Activated CD4-positive, alpha-beta T cell treated with anti-CD3 and anti-CD28 coated beads, Interleukin-2, amount 10 ng/mL, durations not matched to agents 24 days and 14 days (primary cell): Measurements from ENCODE around the gene MIAT. TPM values are rescaled to one million over a fixed set of nuclear protein-coding genes. Genes with fewer than 3 reads are reported as not detected.
"Not testable (repeated sequence)": the region's sequence is repeated elsewhere in the genome, so short reads cannot be mapped to it uniquely, and the experiment has no call there.

Source experiments
- DNase-seq: peaks from one replicate; pipeline ENCODE4 v3.0.0; 2022
- H3K27ac Mint-ChIP-seq: one replicate; pipeline ENCODE4 v1.8.0; 2022; ENCODE audit warnings: mild to moderate bottlenecking, mixed read lengths
- H3K27me3 Mint-ChIP-seq: one replicate; pipeline ENCODE4 v1.8.0; 2022; ENCODE audit warnings: mixed read lengths
- H3K36me3 Mint-ChIP-seq: one replicate; pipeline ENCODE4 v1.8.0; 2022; ENCODE audit warnings: low read depth, mild to moderate bottlenecking, mixed read lengths
- H3K4me1 Mint-ChIP-seq: one replicate; pipeline ENCODE4 v1.8.0; 2021; ENCODE audit warnings: mixed read lengths
- H3K4me3 Mint-ChIP-seq: one replicate; pipeline ENCODE4 v1.8.0; 2022; ENCODE audit warnings: mild to moderate bottlenecking, moderate library complexity, mixed read lengths
- H3K9me3 Mint-ChIP-seq: one replicate; pipeline ENCODE4 v1.8.0; 2021; ENCODE audit warnings: mixed read lengths
- intact Hi-C: fragments of 100-400 bp; cut with micrococcal nuclease; formaldehyde crosslinking; loops from one replicate; pipeline ENCODE4 v1.15.1; 2023
- total RNA-seq: library from RNA; stranded (reverse); gene quantifications from 2 replicates; pipeline ENCODE4 v1.2.3, GENCODE V29; 2022

MIAT gene
- total RNA-seq: 38.4 and 42.3 TPM in 2 replicates

DNA sequence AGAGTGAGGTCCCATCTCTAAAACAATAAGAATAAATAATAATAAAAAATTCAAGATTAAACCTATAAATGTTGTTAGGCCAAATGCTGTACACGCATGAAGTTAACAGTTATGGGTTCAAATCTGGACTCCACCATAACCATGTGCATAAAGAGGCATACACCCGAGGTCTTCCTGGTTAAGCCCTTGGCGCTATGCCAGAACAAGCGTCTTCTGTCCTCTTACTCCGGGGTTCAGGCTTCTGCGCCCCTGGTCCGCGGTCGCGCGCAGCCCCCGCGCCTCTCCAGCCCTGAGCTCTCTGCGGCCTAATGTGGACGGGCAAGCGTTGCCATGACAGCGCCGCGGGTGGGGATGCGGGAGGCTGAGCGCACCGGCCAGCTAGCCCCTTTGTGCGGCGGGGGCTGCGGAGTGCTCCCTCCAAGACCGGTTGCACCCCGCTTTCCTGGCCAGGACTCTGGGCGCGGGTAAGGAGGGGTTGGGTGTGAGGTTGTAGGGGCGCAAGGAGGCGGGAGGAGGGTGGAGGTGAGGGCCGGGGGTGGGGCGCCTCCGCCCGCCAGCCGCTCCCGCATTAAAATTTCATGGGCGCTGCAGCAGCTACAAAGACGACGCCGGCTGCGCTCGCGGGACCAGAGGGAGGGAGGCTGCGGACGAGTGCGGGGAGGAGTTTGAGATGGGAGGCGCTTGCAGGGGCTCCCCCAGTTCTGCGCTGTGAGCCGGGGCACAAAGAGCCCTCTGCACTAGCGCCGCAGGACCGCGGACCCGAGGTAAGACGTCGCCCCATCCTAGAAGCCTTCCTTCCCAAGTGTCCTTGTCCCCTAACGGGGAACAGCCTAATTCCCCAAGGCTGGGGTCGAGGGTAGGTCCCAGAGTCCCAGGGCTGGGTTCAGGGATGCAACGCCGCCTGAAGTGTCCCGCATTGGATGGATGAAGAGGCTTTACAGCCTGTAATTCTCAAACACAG, at the start of gene MIAT:
Gene MIAT (plus strand): TSS at position 698 of the 961 bp plus-strand sequence.
- no peaks in the 10 kb centered on the region for H3K9me3 Mint-ChIP-seq
- peaks cover 7% of the 10 kb centered on the region for H3K36me3 Mint-ChIP-seq
- H3K4me1 Mint-ChIP-seq: peaks cover 28% of the 10 kb centered on the region
- peak within 1 kb of the TSS; percentile 94 for H3K4me3 Mint-ChIP-seq
- peak; percentile 94 for DNase-seq
- peaks cover 6% of the 10 kb centered on the region for H3K27me3 Mint-ChIP-seq
- peak within 1 kb of the TSS; percentile 95 for H3K27ac Mint-ChIP-seq
- intact Hi-C loops: loop anchor here (1.0 kb wide), 1 partner anchor 9 kb away; no protein-coding TSS in a partner anchor

DNA sequence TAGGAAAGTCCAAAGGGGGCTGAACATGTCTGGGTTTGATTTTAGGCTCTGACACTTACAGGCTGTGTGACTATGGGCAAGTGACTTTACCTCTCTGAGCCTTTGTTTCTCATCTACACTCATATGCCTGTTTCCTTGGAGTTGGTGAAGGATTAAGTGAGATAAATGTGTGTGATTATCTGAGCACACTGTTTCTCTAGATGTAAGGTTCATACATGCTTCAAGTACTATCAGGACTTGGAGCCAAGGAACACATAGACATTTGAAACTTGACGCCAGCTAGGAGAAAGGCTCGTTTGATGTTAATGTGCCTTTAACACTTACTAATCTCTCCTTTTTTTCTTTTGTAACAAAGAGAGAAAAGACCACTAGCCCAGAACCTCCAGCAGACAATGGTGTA, 49.3 kb upstream of the MIAT start:
- H3K4me1 Mint-ChIP-seq: peaks cover 28% of the 10 kb centered on the region
- peaks cover 15% of the 10 kb centered on the region for H3K27me3 Mint-ChIP-seq
- no peak overlapping the region for H3K4me3 Mint-ChIP-seq
- no peak for DNase-seq
- no peaks in the 10 kb centered on the region for H3K36me3 Mint-ChIP-seq
- H3K9me3 Mint-ChIP-seq: peaks cover 6% of the 10 kb centered on the region
- no peak overlapping the region for H3K27ac Mint-ChIP-seq
- intact Hi-C loops: no loop called here

DNA sequence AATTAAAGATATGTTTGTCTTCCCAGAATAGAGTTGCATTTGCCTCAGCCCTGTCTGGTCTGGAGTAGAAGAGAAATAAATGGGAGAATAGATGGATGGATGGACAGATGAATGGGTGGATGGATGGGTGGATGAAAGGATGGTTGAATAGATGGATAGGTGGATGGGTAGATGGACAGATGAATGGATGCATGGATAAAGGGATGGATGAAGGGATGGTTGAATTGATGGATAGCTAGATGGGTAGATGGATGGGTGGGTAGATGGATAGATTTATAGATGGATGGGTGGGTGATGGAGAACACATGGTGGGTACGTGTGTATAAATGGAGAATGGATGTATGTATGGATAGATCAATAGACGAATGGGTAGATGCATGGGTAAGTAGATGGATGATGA, 48.1 kb upstream of the MIAT start:
- Mint-ChIP-seq H3K9me3 (peaks cover 6% of the 10 kb centered on the region), H3K36me3 (no peaks in the 10 kb centered on the region), H3K27ac (peak overlapping the region; percentile 7), H3K27me3 (peaks cover 19% of the 10 kb centered on the region), H3K4me3 (no peak overlapping the region), H3K4me1 (peaks cover 27% of the 10 kb centered on the region)
- intact Hi-C loops: no loop called here
- no peak for DNase-seq

DNA sequence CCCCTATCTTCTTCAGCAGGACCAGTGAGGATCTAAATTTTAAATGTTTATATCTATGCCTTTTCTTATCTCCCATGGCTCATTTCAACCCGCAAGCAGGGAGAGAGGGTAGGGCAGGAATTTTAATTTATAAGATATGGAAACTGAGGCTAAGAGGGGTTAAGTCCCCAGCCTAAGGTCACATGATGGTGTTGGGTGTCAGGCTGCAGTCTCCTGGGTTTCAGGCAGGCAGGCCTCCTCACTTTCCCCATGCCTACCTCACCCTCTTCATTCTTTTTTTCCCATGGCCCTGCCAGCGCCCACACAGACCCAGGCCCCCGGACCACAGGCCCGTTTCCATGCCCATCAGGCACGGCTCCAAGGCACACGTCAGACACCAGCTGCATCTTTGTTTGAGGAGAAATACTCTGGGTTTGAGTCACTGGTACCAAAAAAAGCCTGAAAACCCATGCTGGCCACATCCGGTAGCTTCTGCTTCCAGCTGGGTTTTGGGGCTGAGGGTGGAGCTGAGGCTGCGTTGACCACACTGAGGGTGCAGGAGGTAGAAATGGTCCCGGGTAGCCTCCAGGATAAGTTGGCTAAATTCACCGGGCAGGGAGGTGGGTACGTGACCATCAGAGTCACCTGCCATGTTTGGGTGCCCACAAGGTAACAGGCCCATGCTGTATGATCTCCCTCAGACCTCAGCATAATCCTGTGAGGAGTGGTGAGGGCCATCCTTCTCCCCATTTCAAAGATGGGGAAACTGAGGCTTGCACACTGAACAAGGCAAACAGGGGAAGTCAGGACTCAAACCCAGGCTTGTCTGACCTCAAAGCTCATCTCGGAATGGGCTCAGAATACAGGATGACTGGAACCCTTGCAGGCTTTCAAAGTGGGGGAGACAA, 47.1 kb upstream of the MIAT start:
- Mint-ChIP-seq H3K9me3 (peaks cover 6% of the 10 kb centered on the region), H3K4me1 (peaks cover 30% of the 10 kb centered on the region), H3K27ac (peak overlapping the region; percentile 80), H3K4me3 (peak overlapping the region; percentile 33), H3K36me3 (no peaks in the 10 kb centered on the region), H3K27me3 (peaks cover 20% of the 10 kb centered on the region)
- intact Hi-C loops: loop anchor here (1.0 kb wide), 1 partner anchor 33 kb away; no protein-coding TSS in a partner anchor
- DNase-seq: peak; percentile 86

DNA sequence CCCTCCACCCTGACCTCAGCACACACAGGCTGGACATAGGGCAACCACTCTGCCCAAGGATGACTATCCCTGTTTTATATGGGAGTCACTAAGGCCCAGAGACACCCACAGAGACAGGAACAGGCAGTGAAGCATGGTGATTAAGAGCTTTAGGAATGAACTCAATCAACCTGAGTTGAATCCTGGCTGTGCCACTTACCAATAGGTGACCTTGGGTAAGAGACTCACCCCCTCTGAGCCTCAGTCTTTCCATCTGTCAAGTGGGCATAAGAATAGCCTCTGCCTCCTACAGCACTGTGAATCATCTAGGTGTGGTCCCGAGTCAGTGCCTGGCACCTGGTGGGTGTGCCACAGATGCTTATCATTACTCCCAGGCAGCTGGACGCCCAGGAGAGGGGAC, 46.4 kb upstream of the MIAT start:
- peaks cover 6% of the 10 kb centered on the region for H3K9me3 Mint-ChIP-seq
- no peak for DNase-seq
- H3K36me3 Mint-ChIP-seq: no peaks in the 10 kb centered on the region
- H3K4me1 Mint-ChIP-seq: peaks cover 30% of the 10 kb centered on the region
- H3K4me3 Mint-ChIP-seq: no peak overlapping the region
- intact Hi-C loops: loop anchor here (1.0 kb wide), 1 partner anchor 32 kb away; no protein-coding TSS in a partner anchor
- peaks cover 20% of the 10 kb centered on the region for H3K27me3 Mint-ChIP-seq
- no peak overlapping the region for H3K27ac Mint-ChIP-seq

DNA sequence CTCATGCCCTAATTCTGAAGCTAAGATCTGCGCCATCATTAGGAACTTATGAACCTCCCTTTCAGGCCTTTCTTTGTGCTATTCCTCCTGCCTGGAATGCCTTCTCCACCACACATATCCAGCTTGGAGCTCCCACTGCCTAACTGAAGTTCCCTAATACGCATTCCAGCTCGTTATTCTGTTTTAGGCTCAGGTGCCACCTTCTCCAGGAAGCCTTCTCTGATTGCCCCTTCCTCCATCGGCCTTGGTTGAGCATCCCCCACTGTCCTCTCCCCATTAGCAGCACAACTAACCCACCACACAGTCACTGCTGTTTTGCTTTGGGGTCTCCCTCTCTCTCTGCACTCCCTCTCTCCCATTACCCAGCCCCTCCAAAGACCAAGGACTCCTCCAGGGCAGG, 44.7 kb upstream of the MIAT start:
- peaks cover 6% of the 10 kb centered on the region for H3K9me3 Mint-ChIP-seq
- H3K27me3 Mint-ChIP-seq: peaks cover 20% of the 10 kb centered on the region

DNA sequence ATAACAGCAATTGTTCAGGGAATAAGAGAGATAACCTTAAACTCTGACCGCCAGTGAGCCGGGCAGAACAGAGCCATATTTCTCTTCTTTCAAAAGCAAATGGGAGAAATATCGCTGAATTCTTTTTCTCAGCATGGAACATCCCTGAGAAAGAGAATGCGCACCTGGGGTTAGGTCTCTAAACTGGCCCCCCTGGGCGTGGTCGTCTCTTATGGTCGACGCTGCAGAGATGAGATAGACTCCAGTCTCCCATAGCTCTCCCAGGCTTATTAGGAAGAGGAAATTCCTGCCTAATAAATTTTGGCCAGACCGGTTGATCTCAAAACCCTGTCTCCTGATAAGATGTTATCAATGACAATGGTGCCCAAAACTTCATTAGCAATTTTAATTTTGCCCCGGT, 43.6 kb upstream of the MIAT start:
- H3K4me3 Mint-ChIP-seq, DNase-seq, H3K36me3 Mint-ChIP-seq, intact Hi-C loops, H3K9me3 Mint-ChIP-seq, H3K27ac Mint-ChIP-seq: not testable (repeated sequence)
- peaks cover 18% of the 10 kb centered on the region for H3K27me3 Mint-ChIP-seq
- H3K4me1 Mint-ChIP-seq: peaks cover 37% of the 10 kb centered on the region

More for the DNA sequence above, 44.7 kb upstream of the MIAT start:
- H3K36me3 Mint-ChIP-seq: no peaks in the 10 kb centered on the region
- DNase-seq: no peak
- intact Hi-C loops: no loop called here
- H3K4me3 Mint-ChIP-seq: no peak overlapping the region
- no peak overlapping the region for H3K27ac Mint-ChIP-seq
- peaks cover 35% of the 10 kb centered on the region for H3K4me1 Mint-ChIP-seq

DNA sequence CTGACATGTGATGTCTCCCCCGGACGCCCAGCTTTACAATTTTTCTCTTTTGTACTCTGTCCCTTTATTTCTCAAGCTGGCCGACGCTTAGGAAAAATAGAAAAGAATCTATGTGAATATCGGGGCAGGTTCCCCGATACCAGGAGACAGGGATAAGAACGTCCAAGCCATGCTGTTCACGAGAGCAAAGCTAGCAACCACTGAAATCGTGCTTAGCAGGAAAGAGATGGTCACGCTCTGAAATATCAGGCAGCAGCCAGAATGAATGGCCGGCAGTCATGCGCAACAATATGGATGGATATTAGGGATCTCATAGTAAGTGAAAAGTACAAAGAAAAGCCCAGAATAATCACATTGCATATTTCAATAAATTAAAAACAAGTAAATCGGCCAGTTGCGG, 43.1 kb upstream of the MIAT start:
- Mint-ChIP-seq H3K27me3 (peaks cover 14% of the 10 kb centered on the region), H3K9me3 (peaks cover 3% of the 10 kb centered on the region), H3K4me1 (peaks cover 35% of the 10 kb centered on the region), H3K36me3 (no peaks in the 10 kb centered on the region), H3K4me3 (no peak overlapping the region), H3K27ac (no peak overlapping the region)
- intact Hi-C loops: no loop called here
- DNase-seq: no peak

DNA sequence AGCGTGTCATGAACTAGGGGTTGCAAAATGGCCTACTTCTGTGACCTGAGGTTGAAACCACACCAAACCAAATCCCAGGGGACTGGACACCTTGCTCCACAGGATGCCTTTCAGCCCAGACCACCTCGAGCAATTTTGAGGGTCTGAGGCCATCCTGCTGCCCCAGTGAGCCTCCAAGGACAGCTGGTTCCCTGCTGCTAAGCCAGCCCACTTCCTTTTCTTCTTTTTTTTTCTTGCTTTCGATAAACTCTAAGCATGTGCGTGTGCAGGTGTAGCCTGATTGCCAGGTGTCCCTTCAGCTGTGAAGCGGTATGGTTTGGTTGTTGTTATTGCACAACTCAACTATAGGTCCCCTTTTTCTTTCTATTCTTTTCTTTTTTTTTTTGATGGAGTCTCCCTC, 42.2 kb upstream of the MIAT start:
- H3K27me3 Mint-ChIP-seq: peaks cover 12% of the 10 kb centered on the region
- no peaks in the 10 kb centered on the region for H3K9me3 Mint-ChIP-seq
- no peak overlapping the region for H3K4me3 Mint-ChIP-seq
- peaks cover 29% of the 10 kb centered on the region for H3K4me1 Mint-ChIP-seq
- no peak for DNase-seq
- H3K27ac Mint-ChIP-seq: no peak overlapping the region
- intact Hi-C loops: no loop called here
- no peaks in the 10 kb centered on the region for H3K36me3 Mint-ChIP-seq

DNA sequence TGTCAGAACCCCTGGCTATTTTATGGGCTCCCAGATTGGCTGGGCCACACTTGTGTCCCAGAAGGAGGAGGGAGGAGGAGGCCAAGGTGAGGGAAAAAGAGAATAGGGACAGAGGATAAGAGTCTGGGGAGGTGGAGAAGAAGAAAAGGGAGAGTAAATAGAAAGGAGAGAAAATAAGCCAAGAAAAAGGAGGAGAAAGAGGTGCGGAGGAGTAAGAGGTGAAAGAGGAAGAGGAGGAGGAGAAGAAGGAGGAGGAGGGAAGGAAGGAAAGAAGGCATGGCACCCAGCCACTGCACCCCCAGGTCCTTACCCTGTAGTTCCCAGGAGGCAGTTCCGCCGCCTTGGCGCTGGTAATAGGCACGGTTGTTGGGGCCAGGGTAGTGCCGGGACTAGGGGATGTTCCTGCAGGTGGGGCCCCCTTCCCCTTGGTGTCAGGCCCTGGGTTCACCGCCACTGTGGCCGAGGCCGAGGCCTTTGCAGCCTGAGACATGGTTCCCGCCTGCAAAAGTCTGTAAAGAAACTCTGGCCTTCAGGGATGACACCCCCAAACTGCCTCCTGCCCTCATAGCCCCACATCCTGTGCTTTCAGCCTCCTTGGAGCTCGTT, 41.5 kb upstream of the MIAT start:
- Mint-ChIP-seq H3K27me3 (peaks cover 12% of the 10 kb centered on the region), H3K27ac (no peak overlapping the region), H3K9me3 (no peaks in the 10 kb centered on the region), H3K4me3 (no peak overlapping the region), H3K4me1 (peaks cover 22% of the 10 kb centered on the region), H3K36me3 (no peaks in the 10 kb centered on the region)
- no peak for DNase-seq
- intact Hi-C loops: no loop called here

DNA sequence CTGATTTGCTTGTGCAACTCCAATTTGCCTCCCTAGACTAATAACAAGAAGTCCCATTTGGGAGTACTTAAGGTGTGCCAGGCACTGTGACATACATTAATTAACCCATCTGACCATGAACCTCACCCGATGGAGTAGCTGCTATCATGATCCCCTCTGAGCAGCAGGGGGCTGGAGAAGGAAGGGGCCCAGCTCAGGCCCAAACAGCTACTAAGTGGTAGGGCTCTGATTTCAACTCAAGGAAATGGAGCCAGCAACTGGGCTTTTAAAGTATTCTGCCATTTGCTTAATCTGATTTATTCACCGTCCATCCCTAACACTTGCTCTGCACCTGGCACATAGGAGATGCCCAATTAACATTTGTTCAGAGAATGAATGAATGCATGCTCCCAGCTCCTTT, 40.7 kb upstream of the MIAT start:
- no peaks in the 10 kb centered on the region for H3K9me3 Mint-ChIP-seq
- H3K4me3 Mint-ChIP-seq: no peak overlapping the region
- DNase-seq: no peak
- no peaks in the 10 kb centered on the region for H3K36me3 Mint-ChIP-seq
- H3K27ac Mint-ChIP-seq: no peak overlapping the region
- H3K4me1 Mint-ChIP-seq: peaks cover 22% of the 10 kb centered on the region
- H3K27me3 Mint-ChIP-seq: peaks cover 12% of the 10 kb centered on the region
- intact Hi-C loops: no loop called here

DNA sequence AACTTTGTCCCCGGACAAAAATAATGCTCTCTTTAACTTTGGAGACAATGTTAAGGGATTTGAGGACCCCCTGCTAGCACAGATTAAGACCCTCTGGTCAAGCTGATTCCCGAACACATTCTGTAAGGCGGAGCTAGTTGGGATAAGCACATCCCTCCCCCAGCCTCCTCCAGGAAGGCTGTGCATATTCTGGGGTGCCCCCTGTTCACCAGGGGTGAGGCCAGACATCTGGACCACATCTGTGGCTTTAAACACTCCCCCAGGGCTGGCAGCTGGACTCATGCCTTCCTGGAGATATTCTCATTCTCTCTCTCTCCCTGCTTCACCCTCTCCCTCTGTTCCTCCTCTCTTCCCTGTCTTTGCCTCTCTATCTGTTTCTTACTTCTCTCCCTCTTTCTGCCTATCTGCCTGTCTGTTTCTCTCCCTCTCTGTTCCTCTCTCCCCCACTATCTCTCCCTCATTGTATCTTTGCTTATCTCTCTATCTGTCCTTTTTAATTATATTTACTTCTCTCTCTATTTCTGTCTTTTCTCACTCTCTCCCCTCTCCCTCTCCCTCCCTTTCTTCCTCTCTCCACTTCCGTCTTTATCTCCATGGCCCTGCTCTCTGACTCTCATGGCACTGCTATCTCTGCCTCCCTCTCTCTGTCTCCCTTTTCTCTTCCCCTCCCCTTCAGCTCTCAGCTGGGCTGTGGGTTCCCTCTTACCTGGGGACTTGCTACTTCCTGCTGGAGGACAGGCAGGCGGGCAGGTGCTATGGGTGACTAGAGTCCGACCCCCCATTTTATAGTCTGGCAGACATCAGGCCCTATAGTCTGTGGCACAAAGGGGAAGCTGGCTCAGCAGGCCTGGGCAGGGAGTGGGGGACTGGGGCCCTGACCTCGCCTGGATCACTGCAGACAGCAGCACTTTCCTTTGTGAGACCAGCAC, 39.9 kb upstream of the MIAT start, which contains the start of gene CRYBB1:
Gene CRYBB1 (minus strand): TSS at position 757 of the 929 bp plus-strand sequence. CDS start 1,708 bp downstream, outside the sequence.
- H3K36me3 Mint-ChIP-seq: no peaks in the 10 kb centered on the region
- peaks cover 22% of the 10 kb centered on the region for H3K4me1 Mint-ChIP-seq
- peaks cover 15% of the 10 kb centered on the region for H3K27me3 Mint-ChIP-seq
- H3K9me3 Mint-ChIP-seq: no peaks in the 10 kb centered on the region
- intact Hi-C loops: no loop called here
- no peak for DNase-seq
- H3K27ac Mint-ChIP-seq: no peak within 1 kb of the TSS
- H3K4me3 Mint-ChIP-seq: no peak within 1 kb of the TSS
